Type B pancreatic cell (in vitro differentiated cells): ENCODE data around the gene VIL1. TPM values are rescaled to one million over a fixed set of nuclear protein-coding genes. Genes with fewer than 3 reads are reported as not detected.

Experiments used
- DNase-seq: peaks from one replicate; pipeline ENCODE4 v3.0.0; 2021; ENCODE audit warnings: mixed read lengths; ENCODE audit not compliant: unreplicated experiment; ENCODE audit errors: extremely low spot score
- H3K27ac Mint-ChIP-seq: 2 replicates; pipeline ENCODE4 v1.8.0; 2021; ENCODE audit warnings: mild to moderate bottlenecking, mixed read lengths
- H3K27me3 Mint-ChIP-seq: 2 replicates; pipeline ENCODE4 v1.8.0; 2021; ENCODE audit warnings: mixed read lengths
- H3K36me3 Mint-ChIP-seq: 2 replicates; pipeline ENCODE4 v1.8.0; 2021; ENCODE audit warnings: mixed read lengths
- H3K4me1 Mint-ChIP-seq: one replicate; pipeline ENCODE4 v1.8.0; 2021; ENCODE audit warnings: mixed read lengths; ENCODE audit not compliant: unreplicated experiment
- H3K4me3 Mint-ChIP-seq: 2 replicates; pipeline ENCODE4 v1.8.0; 2021; ENCODE audit warnings: mild to moderate bottlenecking, mixed read lengths
- H3K9me3 Mint-ChIP-seq: 2 replicates; pipeline ENCODE4 v1.8.0; 2021; ENCODE audit warnings: mixed read lengths
- CTCF ChIP-seq: fragments of 200-600 bp; sonication (generic); conservative IDR thresholded peaks from 2 replicates; pipeline ENCODE4 v1.5.0; 2021; ENCODE audit warnings: antibody characterized with exemption, mild to moderate bottlenecking
- total RNA-seq: library from RNA; stranded (reverse); gene quantifications from 2 replicates; pipeline ENCODE4 v1.2.1, GENCODE V29; 2021; ENCODE audit warnings: low replicate concordance

VIL1 gene
- total RNA-seq, 1 donor from 2014 or later = 64.6 TPM

GRCh38 chr2:218470448-218470847, 51.5 kb downstream of the VIL1 start:
- Mint-ChIP-seq H3K9me3 (no peaks in the 10 kb centered on the region), H3K36me3 (peaks cover 3% of the 10 kb centered on the region), H3K4me3 (no peak overlapping the region), H3K4me1 (no peaks in the 10 kb centered on the region), H3K27me3 (no peaks in the 10 kb centered on the region), H3K27ac (no peak overlapping the region)
- no peak for DNase-seq
- TF ChIP-seq CTCF = no peak

GRCh38 chr2:218471036-218471435, 52.1 kb downstream of the VIL1 start:
- no peak for DNase-seq
- Mint-ChIP-seq H3K4me1 (no peaks in the 10 kb centered on the region), H3K9me3 (no peaks in the 10 kb centered on the region), H3K4me3 (no peak overlapping the region), H3K36me3 (peaks cover under 1% of the 10 kb centered on the region), H3K27me3 (no peaks in the 10 kb centered on the region), H3K27ac (no peak overlapping the region)
- TF ChIP-seq CTCF = no peak

- no peak overlapping the region for H3K4me3 Mint-ChIP-seq
- H3K4me1 Mint-ChIP-seq = no peaks in the 10 kb centered on the region
- H3K27ac Mint-ChIP-seq = no peak overlapping the region
- no peaks in the 10 kb centered on the region for H3K9me3 Mint-ChIP-seq
- H3K36me3 Mint-ChIP-seq = no peaks in the 10 kb centered on the region
- H3K27me3 Mint-ChIP-seq = no peaks in the 10 kb centered on the region
- no peak for DNase-seq
- no peak for TF ChIP-seq CTCF
Observed at GRCh38 chr2:218471982-218472381, 53.1 kb downstream of the VIL1 start.

- H3K27me3 Mint-ChIP-seq = no peaks in the 10 kb centered on the region
- no peaks in the 10 kb centered on the region for H3K9me3 Mint-ChIP-seq
- H3K36me3 Mint-ChIP-seq = no peaks in the 10 kb centered on the region
- DNase-seq = no peak
- TF ChIP-seq CTCF = no peak
- no peaks in the 10 kb centered on the region for H3K4me1 Mint-ChIP-seq
- no peak overlapping the region for H3K27ac Mint-ChIP-seq
- no peak overlapping the region for H3K4me3 Mint-ChIP-seq
Observed at GRCh38 chr2:218472988-218473387, 54.1 kb downstream of the VIL1 start.

GRCh38 chr2:218474527-218474926, 55.6 kb downstream of the VIL1 start:
- H3K27me3 Mint-ChIP-seq = no peaks in the 10 kb centered on the region
- H3K4me1 Mint-ChIP-seq = no peaks in the 10 kb centered on the region
- H3K36me3 Mint-ChIP-seq = peaks cover 10% of the 10 kb centered on the region
- no peak for TF ChIP-seq CTCF
- DNase-seq = no peak
- H3K4me3 Mint-ChIP-seq = no peak overlapping the region
- no peak overlapping the region for H3K27ac Mint-ChIP-seq
- H3K9me3 Mint-ChIP-seq = no peaks in the 10 kb centered on the region

- no peak for DNase-seq
- no peaks in the 10 kb centered on the region for H3K4me1 Mint-ChIP-seq
- H3K27ac Mint-ChIP-seq = no peak overlapping the region
- peaks cover 10% of the 10 kb centered on the region for H3K36me3 Mint-ChIP-seq
- no peak overlapping the region for H3K4me3 Mint-ChIP-seq
- TF ChIP-seq CTCF = no peak
- no peaks in the 10 kb centered on the region for H3K27me3 Mint-ChIP-seq
- H3K9me3 Mint-ChIP-seq = no peaks in the 10 kb centered on the region
Observed at GRCh38 chr2:218476676-218477075, 57.8 kb downstream of the VIL1 start.
